Activated T-cell treated with anti-CD3 and anti-CD28 coated beads for 1 hour (primary cell): ENCODE results near the gene SLC26A8.
"Not testable (repeated sequence)": the region's sequence is repeated elsewhere in the genome, so short reads cannot be mapped to it uniquely, and the experiment has no call there.

Source experiments
- DNase-seq: peaks from one replicate; pipeline ENCODE4 v3.0.0-alpha.2; 2020; ENCODE audit warnings: low read depth

The SLC26A8 gene

DNA sequence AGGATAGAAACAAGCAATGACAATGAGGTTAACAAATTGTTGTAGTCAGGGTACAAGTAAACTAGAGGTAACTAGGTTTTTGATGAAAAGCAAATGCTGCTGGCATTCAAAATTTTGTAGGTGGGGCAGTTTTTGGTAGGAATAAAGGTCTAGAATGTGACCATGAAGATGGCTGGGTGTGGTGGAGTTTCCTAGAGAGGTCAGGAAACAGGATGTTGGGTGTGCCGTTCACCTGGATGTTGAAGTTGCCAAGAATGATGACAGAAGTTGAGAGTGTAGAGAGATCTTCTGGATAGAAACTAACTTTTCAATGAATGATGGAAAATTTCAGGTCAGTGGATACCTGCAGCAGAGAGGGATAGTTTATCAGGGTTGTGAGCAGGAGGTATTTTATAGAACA, 25.9 kb upstream of the SLC26A8 start:
- DNase-seq: no peak

DNA sequence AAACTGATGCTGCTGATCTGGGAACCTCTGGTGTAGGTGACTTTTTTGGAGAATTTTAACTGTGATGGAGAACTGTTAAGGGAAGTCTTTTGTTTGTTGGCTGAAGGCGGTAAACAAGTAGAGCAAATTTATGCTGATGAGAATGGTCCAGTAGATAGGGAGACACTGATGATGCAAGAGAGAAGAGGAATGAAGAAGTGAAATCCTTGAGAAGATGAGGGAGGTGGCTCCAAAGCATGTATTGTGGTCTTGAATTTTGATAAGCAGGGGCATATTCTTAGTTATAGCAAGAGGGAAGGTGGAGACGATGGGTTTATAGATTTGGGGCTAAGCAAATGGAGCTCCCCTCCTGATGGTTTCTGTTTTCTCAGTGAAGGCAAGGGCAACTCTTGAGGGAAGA, 25.1 kb upstream of the SLC26A8 start:
- DNase-seq: no peak

DNA sequence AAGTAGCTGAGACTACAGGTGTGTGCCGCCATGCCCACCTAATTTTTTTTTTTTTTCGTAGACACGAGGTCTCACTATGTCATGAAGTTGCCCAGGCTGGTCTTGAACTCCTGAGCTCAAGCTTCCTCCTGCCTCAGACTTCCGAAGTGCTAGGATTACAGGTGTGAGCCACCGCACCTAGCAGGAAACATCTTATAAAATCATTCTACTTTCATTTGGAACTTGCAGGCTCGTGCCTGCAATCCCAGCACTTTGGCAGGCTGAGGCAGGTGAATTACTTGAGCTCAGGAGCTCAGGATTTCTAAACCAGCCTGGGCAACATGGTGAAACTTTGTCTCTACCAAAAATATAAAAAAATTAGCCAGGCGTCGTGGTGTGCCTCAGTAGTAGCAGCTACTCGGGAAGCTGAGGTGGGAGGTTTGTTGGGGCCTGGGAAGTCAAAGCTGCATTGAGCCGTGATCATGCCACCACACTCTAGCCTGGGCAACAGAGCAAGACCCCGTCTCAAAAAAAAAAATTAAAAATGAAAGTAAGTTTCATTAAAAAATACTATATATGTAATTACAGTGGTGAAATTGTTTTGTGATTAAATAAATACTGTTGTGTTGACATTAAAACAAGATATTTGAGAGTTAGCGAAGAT, 18.3 kb upstream of the SLC26A8 start:
- DNase-seq: no peak

DNA sequence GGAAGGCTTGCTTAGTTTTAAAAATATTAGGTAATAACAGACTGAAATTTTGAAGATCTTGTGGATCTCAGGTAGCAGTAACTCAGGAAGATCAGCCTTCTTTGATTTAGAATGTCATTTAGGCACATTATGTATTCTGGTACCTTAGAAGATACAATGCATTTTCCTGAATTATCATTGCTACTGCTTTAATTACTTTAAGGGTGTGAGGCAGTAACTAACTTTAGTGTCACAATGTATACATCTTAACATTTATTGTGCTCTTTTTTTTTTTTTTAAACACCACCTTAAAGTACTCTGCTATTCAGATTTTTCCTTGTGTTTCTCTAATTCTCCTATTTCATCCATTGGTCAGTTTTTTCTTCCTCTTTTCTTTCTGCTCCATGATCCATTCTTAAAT, 16.5 kb upstream of the SLC26A8 start:
- DNase-seq: no peak

DNA sequence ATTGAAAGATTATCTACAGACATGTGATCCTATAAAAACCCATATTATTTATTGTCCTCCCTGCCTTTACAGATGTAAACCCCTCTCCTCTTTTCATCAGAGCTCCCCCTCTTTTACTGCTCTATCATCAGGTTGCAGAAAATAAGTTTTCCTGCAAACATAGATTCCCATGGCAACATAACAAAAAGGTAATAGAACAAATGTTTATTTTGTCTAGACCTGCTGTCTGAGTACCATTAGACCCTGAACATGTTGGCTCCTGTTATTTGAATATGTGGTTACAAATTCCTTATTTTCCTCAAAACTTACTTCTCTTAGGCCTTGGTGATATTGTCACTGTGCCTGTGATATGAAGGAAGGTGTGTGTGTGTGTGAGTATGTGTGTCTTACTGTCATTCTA, 14.7 kb upstream of the SLC26A8 start:
- no peak for DNase-seq

DNA sequence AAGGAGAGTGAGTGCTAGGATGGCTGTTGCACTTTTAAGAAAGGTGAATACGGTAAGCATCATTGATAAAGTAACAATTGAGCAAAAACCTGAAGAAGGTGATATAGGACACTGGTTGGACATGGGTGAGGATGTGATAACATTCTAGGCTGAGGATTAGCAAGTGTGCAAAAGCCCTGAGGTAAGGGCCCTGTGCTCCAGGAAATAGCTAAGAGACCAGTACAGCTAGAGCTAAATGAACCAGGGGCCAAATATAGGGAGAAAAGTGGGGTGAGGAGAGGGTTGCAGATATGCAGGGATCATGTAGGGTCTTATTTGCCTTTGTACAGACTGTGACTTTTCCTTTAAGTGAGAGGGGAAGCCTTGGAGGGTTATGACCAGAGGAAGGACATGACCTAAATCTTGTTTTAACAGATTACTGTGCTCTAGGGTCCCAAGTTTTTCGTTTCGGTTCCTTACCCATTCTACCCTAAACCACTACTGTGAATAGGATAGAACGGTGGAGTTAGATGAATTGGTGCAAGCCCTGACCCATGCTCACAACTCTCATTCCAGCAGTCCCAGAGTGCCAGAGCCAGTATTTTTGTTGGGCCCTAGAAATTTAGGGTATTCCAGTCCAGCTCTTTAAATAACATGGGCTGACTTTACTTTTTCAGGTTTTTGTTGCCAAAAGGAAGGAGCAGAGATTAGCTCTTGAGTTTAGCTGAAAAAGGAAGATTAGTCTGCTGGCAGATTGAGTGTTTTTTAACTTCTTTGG, 13.9 kb upstream of the SLC26A8 start:
- no peak for DNase-seq

DNA sequence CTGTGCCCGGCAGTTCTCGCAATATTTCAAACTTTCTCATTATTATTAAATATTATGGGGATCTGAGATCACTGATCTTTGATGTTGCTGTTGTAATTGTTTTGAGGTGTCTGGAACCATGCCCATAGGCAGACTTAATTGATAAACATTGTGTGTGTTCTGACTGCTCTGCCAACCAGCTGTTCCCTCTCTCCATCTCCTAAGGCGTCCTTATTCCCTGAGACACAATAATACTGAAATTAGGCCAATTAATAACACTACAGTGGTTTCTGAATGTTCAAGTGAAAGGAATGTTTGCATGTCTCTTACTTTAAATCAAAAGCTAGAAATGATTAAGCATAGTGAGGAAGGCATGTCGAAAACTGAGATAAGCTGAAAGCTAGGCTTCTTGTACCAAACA, 10.8 kb upstream of the SLC26A8 start:
- DNase-seq: no peak

DNA sequence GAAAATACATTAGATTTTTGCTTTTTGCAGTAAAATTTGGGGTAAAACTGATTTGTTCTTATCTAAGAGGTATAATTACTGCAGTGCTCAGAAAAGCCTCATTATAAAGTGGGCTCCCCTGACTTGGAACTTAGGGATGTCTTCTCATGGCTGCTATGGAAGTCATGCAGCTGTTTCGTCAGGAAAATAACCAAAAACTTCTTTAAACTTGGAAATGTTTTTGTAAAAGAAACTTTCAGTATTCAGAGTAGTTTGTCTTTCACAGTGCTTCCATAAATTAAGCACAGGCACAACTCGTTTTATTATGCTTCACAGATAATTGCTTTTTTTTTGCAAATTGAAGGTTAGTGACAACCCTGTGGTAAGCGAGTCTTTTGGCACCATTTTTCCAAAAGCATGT, 10.0 kb upstream of the SLC26A8 start:
- no peak for DNase-seq

DNA sequence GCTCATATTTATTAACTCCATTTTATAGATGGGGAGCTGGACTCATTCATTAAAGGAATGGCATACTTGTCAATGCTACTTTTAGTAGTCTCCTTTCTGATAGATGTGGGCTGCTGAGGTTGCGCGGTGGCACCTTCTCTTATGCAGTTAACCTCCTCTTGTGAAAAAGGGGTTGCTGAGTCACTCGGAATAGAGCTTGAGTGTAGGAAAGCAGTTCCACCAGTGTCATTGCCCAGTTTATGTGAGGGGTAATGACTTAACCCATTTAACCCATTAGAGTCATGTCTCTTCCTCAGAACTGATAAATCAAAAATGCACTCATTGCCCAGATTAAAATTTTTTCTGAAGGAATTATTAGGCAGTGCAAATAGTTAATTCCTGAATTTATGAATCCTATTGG, 9.5 kb upstream of the SLC26A8 start:
- DNase-seq: peak; percentile 6

DNA sequence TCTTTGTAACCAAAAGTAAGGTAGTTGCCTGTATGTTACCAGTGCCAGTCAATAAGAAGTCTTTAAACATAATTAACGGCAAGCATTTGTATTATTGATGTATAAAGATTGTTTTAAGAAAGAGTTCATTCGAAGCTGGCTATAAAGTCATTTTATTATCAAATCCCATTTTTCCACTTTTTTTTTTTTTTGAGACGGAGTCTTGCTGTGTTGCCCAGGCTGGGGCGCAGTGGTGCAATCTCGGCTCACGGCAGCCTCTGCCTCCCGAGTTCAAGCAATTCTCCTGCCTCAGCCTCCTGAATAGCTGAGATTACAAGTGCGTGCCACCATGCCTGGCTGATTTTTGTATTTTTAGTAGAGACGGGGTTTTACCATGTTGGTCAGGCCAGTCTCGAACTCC, 8.7 kb upstream of the SLC26A8 start:
- DNase-seq: not testable (repeated sequence)

DNA sequence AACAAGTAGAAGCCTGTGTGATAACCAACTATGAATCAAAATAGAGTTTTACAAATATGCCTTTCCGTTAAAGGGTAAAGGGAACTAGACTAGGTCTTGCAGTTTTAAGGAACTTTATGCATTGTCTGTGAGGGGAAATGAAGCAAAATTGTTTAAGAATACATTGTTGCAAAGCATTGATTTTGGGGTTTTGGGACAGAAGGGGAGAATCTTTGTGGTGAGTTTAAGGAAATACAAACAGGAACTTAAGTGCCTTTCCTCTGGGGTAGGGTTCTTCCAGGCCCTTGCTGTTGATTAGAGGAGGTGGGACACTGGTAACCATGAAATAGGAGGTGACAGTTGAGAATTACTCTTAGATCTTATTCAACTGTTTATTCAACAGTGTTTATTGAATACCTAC, 7.8 kb upstream of the SLC26A8 start:
- DNase-seq: no peak

DNA sequence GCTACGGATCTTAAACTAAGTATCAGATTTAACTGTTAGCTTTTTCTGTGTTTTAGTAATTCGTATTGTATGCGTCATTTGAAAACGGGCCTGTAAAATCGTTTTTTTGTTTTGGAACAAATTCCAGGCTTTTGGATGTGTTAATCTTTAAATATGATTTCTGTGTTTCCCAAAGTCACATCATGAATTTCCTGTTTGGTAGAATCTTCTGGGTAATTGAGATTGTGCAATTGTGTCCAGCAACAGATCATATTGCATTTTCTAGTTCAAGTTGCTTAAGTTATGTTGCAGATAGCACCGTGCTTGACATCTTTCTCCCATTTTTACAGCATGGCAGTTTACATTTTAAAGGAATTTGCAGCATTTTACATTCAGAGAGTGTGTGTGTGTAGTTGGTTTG, 5.0 kb upstream of the SLC26A8 start:
- no peak for DNase-seq

DNA sequence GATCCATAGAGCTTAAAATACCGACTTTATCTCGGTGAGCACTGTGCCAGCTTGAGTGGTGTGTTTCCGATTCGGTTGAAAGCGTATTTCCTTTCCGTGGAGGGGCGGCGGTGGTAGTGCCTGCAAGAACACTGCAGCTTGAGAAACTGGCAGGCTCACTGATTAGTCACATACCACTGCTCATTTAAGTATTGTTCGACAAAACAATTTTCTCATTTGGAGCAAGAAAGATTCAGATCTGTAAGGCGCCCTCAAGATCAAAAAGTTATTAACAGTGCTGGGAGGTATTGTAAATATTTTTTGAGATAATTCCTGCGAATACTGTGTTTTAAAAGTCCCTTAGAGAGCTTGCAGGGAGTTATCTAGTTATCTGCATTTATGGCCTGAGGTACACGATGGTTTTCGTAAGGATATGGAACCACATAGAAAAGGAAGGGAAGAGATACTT, 4.5 kb upstream of the SLC26A8 start:
- DNase-seq: peak; percentile 69

DNA sequence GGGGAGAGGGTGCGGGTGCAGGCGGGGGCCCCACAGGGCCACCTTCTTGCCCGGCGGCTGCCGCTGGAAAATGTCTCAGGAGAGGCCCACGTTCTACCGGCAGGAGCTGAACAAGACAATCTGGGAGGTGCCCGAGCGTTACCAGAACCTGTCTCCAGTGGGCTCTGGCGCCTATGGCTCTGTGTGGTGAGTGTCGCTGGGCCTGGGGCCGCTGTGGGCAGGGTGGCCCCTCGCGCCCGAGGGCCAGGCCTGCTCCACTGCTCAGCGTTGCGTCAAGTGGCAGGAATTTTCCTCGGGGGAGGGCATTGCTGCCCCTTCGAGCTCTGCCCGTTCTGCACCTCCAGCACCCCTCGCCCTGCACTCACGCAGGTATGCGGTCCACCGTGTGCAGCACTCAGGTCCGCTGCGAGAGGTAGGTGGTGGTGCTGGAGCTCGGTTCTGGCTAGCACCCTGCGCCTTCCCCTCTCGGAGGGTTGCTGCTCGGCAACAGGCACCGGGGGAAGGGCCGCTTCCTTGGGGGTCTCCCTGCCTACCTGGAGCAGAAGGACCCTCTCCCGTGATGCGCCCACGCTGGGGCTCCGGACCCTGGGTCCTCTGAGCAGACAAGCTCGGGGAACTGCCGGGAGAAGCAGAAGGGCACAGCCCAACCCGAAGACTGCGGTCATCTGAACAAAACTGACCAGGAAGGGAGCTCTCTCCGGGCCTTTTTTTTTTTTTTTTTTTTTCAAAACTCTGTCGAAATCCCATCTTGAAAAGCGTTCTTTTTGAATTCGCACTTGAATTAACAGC, 3.8 kb upstream of the SLC26A8 start:
- peak; percentile 24 for DNase-seq

DNA sequence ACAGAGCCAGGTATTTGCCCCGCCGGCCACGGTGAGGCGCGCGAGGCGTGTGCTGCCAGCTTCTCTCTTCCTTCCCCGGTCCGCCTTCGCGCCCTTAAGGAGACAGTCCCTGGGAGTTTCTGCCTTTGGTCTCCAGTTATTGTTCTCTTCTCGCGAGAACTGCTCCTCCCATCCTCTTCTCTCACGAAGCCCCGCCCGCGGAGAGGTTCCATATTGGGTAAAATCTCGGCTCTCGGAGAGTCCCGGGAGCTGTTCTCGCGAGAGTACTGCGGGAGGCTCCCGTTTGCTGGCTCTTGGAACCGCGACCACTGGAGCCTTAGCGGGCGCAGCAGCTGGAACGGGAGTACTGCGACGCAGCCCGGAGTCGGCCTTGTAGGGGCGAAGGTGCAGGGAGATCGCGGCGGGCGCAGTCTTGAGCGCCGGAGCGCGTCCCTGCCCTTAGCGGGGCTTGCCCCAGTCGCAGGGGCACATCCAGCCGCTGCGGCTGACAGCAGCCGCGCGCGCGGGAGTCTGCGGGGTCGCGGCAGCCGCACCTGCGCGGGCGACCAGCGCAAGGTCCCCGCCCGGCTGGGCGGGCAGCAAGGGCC, 3.2 kb upstream of the SLC26A8 start, which contains the start of gene MAPK14:
MAPK14 (plus strand) TSS at position 308 of the 587 bp plus-strand sequence. CDS start 350 bp downstream, outside the sequence.
- DNase-seq: peak; percentile 97

DNA sequence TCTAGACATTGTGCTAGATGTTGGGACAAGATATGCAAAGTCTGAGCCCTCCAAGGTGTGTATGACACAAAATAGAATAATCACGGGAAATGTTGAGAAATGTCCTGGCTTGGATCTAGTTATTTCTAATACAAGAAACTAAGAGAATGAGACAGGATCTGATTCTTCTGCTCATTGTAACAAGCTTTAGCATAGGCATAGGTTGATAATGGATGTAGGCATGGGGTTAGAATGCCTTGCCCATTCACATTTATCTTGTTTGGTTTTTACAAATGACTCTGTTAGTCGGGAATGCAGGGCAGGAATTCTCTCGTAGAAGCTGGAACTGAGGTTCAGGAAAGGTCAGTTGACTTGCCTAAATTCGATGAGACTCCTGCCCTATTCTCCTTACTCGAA, 1.5 kb upstream of the SLC26A8 start:
- DNase-seq: no peak

DNA sequence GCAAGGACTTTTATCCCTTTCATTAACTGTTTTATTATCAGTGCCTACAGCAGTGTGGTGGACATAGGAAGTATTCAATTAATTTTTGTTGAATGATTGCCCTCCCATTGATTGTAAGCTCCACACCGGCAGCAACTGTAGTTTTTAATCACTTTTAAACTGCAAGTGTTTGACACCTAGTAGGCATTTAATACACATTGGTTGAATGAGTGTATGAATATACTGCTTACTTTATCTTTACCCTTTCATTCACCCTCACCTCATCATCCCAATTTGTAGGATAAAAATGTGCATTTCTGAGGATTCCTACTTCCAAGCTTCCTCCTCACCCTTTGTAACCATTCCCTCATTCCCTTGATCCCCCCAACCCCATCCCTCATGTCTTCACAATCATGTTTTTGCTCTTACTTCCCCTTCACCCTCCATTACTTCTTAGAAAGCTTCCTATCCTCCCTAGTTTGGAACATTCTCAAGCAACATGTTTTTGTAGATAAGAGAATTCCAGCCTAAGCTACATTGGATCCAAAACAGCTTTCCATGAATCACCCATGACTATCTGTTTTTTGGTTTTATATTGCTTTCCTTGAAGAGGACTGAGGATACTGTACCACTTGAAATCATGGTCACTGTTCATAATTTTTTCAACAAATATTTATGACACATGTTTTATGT, 955 bp upstream of the SLC26A8 start:
- DNase-seq: no peak

DNA sequence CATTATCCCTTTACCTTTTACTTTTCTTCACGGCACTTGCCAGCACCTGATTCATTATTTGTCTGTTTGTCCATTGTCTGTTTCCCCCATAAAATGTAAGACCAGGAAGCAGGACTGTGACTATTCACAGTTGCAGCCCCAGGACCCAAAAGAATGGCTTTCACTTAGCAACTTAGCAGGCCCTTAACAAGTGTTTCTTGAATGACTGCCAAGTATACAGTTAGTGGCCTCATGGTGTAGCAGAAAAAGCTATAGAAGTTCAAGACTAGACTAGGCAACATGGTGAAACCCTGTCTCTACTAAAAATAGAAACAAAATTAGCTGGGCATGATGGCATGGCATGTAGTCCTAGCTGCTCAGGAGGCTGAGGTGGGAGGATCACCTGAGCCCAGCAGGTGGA, 4.3 kb downstream of the SLC26A8 start:
- DNase-seq: no peak

DNA sequence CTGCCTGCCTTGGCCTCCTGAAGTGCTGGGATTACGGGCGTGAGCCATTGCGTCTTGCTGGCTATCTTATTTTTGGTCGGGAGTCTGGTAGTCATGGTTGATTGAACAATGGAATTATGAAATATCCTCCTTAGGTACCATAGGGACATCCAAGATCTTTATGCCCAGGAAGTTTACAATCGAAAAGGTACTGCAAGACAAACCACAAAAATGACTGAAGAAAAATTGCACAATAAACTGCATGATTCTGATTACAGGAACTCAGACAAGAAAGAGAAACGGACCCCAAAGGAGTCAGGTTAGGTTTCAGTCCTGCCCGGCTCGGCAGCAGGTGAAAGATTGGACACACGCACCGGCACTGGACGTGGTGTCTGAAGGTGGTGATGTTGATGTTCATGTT, 5.3 kb downstream of the SLC26A8 start:
- DNase-seq: no peak

DNA sequence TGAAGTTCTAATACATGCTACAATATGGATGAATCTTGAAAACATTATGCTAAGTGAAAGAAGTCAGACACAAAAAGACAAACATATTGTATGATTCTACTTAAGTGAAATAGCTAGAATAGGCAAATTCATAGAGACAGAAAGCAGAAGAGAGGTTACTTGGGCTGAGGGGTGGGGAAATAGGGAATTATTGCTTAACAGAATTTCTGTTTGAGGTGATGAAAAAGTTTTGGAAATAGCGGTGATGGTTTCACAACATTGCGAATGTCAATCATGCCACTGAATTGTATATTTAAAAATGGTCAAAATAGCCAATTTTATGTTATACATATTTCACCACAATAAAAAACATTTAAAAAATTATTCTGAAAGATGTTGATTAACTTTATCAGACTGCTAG, 6.1 kb downstream of the SLC26A8 start:
- no peak for DNase-seq

DNA sequence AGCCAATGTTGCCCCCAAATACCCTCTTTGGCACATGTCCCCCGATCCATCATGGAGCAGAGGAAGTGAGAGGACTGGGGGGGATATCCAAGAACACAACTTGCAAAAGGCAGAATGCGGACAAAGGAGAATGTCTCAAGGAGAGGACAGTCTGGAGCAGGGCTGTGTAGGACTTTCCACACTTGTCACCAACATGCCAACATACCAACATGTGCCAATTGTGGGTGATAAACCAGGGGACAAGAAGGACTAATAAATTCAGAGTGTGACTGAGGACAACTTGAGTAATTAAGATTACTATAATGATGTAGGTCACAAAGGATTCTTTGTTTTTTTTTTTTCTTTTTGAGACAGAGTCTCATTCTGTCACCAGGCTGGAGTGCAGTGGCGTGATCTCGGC, 8.8 kb downstream of the SLC26A8 start:
- DNase-seq: no peak

DNA sequence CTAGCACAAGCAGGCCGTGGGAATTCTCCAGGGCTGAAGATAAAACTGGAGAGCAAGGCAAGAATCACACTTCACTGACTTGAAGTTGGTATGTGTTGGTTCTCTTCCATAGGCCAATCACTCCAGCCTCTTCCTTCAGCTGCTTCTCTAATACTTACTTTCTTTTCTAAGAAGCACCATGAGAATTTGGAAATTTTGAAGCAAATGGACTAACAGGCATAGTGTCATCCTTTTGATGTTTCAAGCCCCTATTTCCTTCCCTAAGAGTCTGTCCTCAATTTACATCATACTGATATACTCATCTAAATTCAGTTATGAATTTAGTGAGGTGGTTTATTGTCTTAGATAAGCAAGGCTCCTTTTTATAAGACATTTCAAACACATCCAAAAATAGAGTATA, 24.0 kb downstream of the SLC26A8 start:
- DNase-seq: no peak
